Liver (tissue), 3 donors: ENCODE measurements around the gene PIAS4.

ENCODE experiments used
- HNF4A ChIP-seq, 2 donors: conservative IDR thresholded peaks; 2 replicates each; pipeline ENCODE4 v1.6.1; 2016; ENCODE audit warnings: antibody characterized with exemption in 2 of 2, mild to moderate bottlenecking in 2 of 2
- JUND ChIP-seq, 2 donors: IDR thresholded peaks; 2 replicates each; pipeline ENCODE4 v1.6.1; 2016; ENCODE audit warnings: antibody characterized with exemption in 2 of 2
- RXRA ChIP-seq, 2 donors: IDR thresholded peaks; 2 replicates each; pipeline ENCODE4 v1.6.1; 2017 to 2018; ENCODE audit warnings: antibody characterized with exemption in 2 of 2, mild to moderate bottlenecking in 1 of 2
- TF ChIP-seq, protein P1 (sequence below): fragments of 150-350 bp; IDR thresholded peaks from 2 replicates; pipeline ENCODE4 v1.5.1; 2017; ENCODE audit warnings: improper control_type of control experiment, low read depth, low read length; ENCODE audit not compliant: missing input control
- TF ChIP-seq, protein P2 (sequence below): IDR thresholded peaks from 2 replicates; pipeline ENCODE4 v1.6.1; 2016; ENCODE audit warnings: antibody characterized with exemption
- TF ChIP-seq, protein P3 (sequence below): IDR thresholded peaks from 2 replicates; pipeline ENCODE4 v1.6.1; 2016; ENCODE audit warnings: antibody characterized with exemption, mild to moderate bottlenecking
- donor health status: healthy.
- donor health status: healthy.

DNA sequence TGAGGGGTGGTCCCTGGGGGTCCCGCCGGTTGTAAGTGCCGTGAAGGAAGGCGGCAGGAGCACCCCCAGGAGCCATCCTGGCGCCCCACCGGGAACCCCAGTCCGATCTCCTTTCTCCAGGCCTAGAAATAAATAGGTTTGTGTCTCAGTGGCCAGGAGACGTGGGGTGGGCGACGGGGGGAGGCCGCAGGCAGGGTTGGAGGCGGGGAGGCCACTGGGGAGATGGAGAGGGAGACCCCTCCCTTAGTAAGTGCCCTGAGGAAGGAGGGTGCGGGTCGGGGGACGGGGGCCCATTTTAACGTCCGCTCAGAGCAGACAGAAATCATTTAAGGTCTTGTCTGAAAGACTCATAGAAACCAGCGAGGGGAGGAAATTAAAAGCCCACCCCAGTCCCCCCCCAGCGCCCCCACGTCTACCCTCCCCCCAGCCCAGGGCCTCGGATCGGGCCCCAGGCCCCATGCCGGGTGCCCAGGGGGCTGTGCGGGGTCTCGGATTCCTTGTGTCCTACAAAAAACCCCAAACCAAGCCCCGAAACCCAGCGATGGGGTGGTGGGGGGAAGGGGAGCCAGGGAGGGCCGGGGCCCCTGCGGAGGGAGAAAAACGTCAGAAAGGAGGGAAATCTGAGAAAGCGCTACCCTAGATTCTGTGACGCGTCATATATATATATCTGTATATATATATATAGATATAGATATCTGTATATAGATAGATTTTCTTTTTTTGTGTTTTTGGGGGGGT lies 39.6 kb downstream of the PIAS4 start:
- TF ChIP-seq, protein P1, sequence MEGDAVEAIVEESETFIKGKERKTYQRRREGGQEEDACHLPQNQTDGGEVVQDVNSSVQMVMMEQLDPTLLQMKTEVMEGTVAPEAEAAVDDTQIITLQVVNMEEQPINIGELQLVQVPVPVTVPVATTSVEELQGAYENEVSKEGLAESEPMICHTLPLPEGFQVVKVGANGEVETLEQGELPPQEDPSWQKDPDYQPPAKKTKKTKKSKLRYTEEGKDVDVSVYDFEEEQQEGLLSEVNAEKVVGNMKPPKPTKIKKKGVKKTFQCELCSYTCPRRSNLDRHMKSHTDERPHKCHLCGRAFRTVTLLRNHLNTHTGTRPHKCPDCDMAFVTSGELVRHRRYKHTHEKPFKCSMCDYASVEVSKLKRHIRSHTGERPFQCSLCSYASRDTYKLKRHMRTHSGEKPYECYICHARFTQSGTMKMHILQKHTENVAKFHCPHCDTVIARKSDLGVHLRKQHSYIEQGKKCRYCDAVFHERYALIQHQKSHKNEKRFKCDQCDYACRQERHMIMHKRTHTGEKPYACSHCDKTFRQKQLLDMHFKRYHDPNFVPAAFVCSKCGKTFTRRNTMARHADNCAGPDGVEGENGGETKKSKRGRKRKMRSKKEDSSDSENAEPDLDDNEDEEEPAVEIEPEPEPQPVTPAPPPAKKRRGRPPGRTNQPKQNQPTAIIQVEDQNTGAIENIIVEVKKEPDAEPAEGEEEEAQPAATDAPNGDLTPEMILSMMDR, result no peak
- TF ChIP-seq, protein P2, sequence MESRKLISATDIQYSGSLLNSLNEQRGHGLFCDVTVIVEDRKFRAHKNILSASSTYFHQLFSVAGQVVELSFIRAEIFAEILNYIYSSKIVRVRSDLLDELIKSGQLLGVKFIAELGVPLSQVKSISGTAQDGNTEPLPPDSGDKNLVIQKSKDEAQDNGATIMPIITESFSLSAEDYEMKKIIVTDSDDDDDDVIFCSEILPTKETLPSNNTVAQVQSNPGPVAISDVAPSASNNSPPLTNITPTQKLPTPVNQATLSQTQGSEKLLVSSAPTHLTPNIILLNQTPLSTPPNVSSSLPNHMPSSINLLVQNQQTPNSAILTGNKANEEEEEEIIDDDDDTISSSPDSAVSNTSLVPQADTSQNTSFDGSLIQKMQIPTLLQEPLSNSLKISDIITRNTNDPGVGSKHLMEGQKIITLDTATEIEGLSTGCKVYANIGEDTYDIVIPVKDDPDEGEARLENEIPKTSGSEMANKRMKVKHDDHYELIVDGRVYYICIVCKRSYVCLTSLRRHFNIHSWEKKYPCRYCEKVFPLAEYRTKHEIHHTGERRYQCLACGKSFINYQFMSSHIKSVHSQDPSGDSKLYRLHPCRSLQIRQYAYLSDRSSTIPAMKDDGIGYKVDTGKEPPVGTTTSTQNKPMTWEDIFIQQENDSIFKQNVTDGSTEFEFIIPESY, result no peak
- no peak for TF ChIP-seq HNF4A (conservative IDR thresholded peaks at IDR 0.05)
- TF ChIP-seq, protein P3, sequence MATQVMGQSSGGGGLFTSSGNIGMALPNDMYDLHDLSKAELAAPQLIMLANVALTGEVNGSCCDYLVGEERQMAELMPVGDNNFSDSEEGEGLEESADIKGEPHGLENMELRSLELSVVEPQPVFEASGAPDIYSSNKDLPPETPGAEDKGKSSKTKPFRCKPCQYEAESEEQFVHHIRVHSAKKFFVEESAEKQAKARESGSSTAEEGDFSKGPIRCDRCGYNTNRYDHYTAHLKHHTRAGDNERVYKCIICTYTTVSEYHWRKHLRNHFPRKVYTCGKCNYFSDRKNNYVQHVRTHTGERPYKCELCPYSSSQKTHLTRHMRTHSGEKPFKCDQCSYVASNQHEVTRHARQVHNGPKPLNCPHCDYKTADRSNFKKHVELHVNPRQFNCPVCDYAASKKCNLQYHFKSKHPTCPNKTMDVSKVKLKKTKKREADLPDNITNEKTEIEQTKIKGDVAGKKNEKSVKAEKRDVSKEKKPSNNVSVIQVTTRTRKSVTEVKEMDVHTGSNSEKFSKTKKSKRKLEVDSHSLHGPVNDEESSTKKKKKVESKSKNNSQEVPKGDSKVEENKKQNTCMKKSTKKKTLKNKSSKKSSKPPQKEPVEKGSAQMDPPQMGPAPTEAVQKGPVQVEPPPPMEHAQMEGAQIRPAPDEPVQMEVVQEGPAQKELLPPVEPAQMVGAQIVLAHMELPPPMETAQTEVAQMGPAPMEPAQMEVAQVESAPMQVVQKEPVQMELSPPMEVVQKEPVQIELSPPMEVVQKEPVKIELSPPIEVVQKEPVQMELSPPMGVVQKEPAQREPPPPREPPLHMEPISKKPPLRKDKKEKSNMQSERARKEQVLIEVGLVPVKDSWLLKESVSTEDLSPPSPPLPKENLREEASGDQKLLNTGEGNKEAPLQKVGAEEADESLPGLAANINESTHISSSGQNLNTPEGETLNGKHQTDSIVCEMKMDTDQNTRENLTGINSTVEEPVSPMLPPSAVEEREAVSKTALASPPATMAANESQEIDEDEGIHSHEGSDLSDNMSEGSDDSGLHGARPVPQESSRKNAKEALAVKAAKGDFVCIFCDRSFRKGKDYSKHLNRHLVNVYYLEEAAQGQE, result no peak
- no peak for TF ChIP-seq RXRA (IDR thresholded peaks at IDR 0.05)
- TF ChIP-seq JUND (IDR thresholded peaks at IDR 0.05), result no peak
